ENCODE results near the gene IMP4. TPM values are rescaled to one million over a fixed set of nuclear protein-coding genes. Genes with fewer than 3 reads are reported as not detected.

Gene IMP4
- total RNA-seq, 1 donor from 2014 or later = 140 TPM

DNA sequence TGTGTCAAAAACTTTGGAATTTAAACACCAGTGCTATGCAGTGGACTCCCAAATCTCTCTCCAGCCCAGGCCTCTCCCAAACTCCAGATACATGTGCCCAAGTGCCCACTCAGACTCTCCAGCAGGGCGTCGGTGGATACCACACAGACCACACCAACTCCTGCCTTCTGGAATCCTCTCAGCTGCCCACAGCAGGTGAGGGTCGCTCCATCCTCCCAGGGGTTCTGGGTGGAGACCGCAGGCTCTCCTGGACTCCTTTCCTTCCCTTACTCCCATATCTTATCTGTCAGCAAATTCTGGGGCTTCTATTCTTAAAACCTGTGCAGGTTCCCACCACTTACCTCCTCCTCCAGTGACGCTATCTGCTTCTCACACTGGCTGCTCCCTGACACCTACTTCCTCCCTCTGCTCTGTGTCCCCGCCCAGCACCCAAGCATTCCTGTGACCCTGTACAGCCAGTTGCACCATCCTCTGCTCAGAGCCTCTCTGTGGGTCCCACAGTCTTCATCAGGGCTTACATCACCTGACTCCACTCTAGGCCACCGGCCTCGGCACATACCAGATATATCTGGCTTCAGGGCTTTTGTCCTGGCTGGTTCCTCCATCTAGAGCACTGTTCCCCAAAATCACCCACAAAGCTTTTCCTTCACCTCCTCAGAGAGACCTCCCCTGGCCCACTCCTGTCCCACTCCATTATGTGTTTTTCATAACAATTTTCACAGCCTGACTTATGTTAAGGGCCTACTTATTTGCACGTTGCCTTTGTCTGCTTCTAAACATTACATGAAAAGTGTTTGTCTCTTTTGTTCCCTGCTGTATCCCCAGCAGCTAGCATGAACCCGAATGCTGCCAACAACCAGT lies 2.6 kb upstream of the IMP4 start:
- H3K27ac Mint-ChIP-seq = peak overlapping the region; percentile 25
- H3K4me3 Mint-ChIP-seq = peak overlapping the region; percentile 19
- peaks cover 41% of the 10 kb centered on the region for H3K4me1 Mint-ChIP-seq
- TF ChIP-seq, protein P1, sequence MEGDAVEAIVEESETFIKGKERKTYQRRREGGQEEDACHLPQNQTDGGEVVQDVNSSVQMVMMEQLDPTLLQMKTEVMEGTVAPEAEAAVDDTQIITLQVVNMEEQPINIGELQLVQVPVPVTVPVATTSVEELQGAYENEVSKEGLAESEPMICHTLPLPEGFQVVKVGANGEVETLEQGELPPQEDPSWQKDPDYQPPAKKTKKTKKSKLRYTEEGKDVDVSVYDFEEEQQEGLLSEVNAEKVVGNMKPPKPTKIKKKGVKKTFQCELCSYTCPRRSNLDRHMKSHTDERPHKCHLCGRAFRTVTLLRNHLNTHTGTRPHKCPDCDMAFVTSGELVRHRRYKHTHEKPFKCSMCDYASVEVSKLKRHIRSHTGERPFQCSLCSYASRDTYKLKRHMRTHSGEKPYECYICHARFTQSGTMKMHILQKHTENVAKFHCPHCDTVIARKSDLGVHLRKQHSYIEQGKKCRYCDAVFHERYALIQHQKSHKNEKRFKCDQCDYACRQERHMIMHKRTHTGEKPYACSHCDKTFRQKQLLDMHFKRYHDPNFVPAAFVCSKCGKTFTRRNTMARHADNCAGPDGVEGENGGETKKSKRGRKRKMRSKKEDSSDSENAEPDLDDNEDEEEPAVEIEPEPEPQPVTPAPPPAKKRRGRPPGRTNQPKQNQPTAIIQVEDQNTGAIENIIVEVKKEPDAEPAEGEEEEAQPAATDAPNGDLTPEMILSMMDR (IDR thresholded peaks at IDR 0.05) = no peak
- ChIA-PET POLR2A (no interaction called here), CTCF (interaction anchor here (3.3 kb wide), 1 partner anchor 159 kb away, joined by 19 read pairs; the partner anchor contains the start of genes MZT2B and SMPD4)
- peaks cover 58% of the 10 kb centered on the region for H3K36me3 Mint-ChIP-seq (ENCODE audit: low read depth)
- no peak for DNase-seq
- no peaks in the 10 kb centered on the region for H3K27me3 Mint-ChIP-seq
- no peaks in the 10 kb centered on the region for H3K9me3 Mint-ChIP-seq
- ATAC-seq (ENCODE audit: low read depth) = no peak
- intact Hi-C loops (cut with micrococcal nuclease) = loop anchor here (10.0 kb wide), 1 partner anchor 385 kb away; the partner anchor contains the start of gene GPR148

DNA sequence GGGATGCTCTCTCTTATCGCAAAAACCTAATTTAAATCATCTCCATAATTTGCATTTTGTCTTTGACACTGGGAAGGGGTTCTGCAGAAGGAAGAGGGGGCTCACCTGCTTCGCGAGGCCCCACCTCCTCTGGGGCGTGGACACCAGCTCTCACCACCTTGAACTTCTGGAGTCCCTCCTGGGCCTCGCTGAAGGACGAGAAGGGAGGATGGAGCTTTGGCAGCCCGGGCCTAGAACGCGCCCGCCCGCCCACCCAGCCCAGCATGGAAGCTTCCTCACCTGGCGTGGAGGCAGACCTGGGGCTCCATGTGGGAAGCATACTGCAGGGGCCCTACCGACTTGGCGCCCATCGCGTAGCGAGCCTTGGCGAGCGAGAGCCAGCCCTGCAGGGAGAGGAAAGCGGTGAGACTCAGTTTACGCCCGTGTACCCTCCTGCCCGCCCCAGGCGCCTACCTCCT lies 1.1 kb upstream of the IMP4 start:
- TF ChIP-seq, protein P1 (IDR thresholded peaks at IDR 0.05) = no peak
- POLR2A ChIA-PET = interaction anchor here (0.6 to 3.5 kb wide), 16 partner anchors 8 to 1151 kb away, joined by 3 to 96 read pairs (median 8); partner anchors contain the start of genes FAM168B, PTPN18 and SMPD4
- Mint-ChIP-seq H3K27me3 (no peaks in the 10 kb centered on the region), H3K4me1 (peaks cover 46% of the 10 kb centered on the region), H3K4me3 (peak overlapping the region; percentile 100), H3K27ac (peak overlapping the region; percentile 100), H3K36me3 (ENCODE audit: low read depth) (peaks cover 73% of the 10 kb centered on the region), H3K9me3 (no peaks in the 10 kb centered on the region)
- ATAC-seq (ENCODE audit: low read depth) (no peak), DNase-seq (no peak)
- intact Hi-C loops (cut with micrococcal nuclease) = loop anchor here (1.0 to 10.0 kb wide), 8 partner anchors 14 to 764 kb away; partner anchors contain the start of genes FAM168B, GPR148, PLEKHB2 and SMPD4
- CTCF ChIA-PET = interaction anchor here (1.0 to 3.3 kb wide), 9 partner anchors 9 to 456 kb away, joined by 3 to 19 read pairs (median 6); partner anchors contain the start of genes MZT2B, PTPN18 and SMPD4

- no peaks in the 10 kb centered on the region for H3K9me3 Mint-ChIP-seq
- DNase-seq (peak; percentile 75), ATAC-seq (ENCODE audit: low read depth) (peak; percentile 70)
- peaks cover 78% of the 10 kb centered on the region for H3K36me3 Mint-ChIP-seq (ENCODE audit: low read depth)
- no peaks in the 10 kb centered on the region for H3K27me3 Mint-ChIP-seq
- ChIA-PET CTCF (interaction anchor here (1.0 to 3.3 kb wide), 11 partner anchors 9 to 455 kb away, joined by 3 to 19 read pairs (median 6); partner anchors contain the start of genes MZT2B, PTPN18 and SMPD4), POLR2A (interaction anchor here (0.6 to 3.5 kb wide), 21 partner anchors 9 to 1151 kb away, joined by 3 to 96 read pairs (median 7); partner anchors contain the start of genes FAM168B, PTPN18 and SMPD4)
- intact Hi-C loops (cut with micrococcal nuclease) = loop anchor here (1.0 to 10.0 kb wide), 8 partner anchors 13 to 763 kb away; partner anchors contain the start of genes FAM168B, GPR148, PLEKHB2 and SMPD4
- H3K4me1 Mint-ChIP-seq = peaks cover 51% of the 10 kb centered on the region
- TF ChIP-seq, protein P1 (IDR thresholded peaks at IDR 0.05) = no peak
- peak overlapping the region; percentile 100 for H3K27ac Mint-ChIP-seq
- H3K4me3 Mint-ChIP-seq = peak overlapping the region; percentile 100
These were observed 621 bp upstream of the IMP4 start for GRCh38 chr2:130342020-130342532.

- peaks cover 83% of the 10 kb centered on the region for H3K36me3 Mint-ChIP-seq (ENCODE audit: low read depth)
- intact Hi-C loops (cut with micrococcal nuclease) = loop anchor here (10.0 kb wide), 1 partner anchor 380 kb away; the partner anchor contains the start of gene GPR148
- peaks cover 63% of the 10 kb centered on the region for H3K4me1 Mint-ChIP-seq
- DNase-seq = no peak
- ATAC-seq (ENCODE audit: low read depth) = no peak
- H3K27ac Mint-ChIP-seq = no peak overlapping the region
- POLR2A ChIA-PET = no interaction called here
- H3K4me3 Mint-ChIP-seq = peak overlapping the region; percentile 100
- H3K9me3 Mint-ChIP-seq = no peaks in the 10 kb centered on the region
- TF ChIP-seq, protein P1 (IDR thresholded peaks at IDR 0.05) = no peak
- CTCF ChIA-PET = interaction anchor here (1.7 kb wide), 1 partner anchor 83 kb away, joined by 5 read pairs; no protein-coding TSS in a partner anchor
- H3K27me3 Mint-ChIP-seq = no peaks in the 10 kb centered on the region
These were observed 1.9 kb downstream of the IMP4 start for GRCh38 chr2:130344578-130344977.

All from activated B cell treated with CpG ODN at 0.5 μM for 24 hours (primary cell).